Activated CD8-positive, alpha-beta T cell treated with anti-CD3 and anti-CD28 coated beads, Interleukin-2, amount 10 ng/mL, durations not matched to agents 7 days and 5 days (primary cell): ENCODE measurements around the gene SEZ6L2. TPM values are rescaled to one million over a fixed set of nuclear protein-coding genes. Genes with fewer than 3 reads are reported as not detected.
"Not testable (repeated sequence)": the region's sequence is repeated elsewhere in the genome, so short reads cannot be mapped to it uniquely, and the experiment has no call there.

Experiments
- ATAC-seq: fragments of 150-1000 bp; cut with Tn5 transposase; one replicate; pipeline ENCODE4 v1.10.0; 2021; ENCODE audit warnings: moderate library complexity
- CTCF ChIA-PET: fragments of 350-600 bp; sonication (Branson Sonifier 250); formaldehyde crosslinking; loops from one replicate; lab custom pipeline; 2021; ENCODE audit warnings: antibody characterized with exemption; lab: Charles Lee
- POLR2A ChIA-PET: fragments of 350-600 bp; sonication (Branson Sonifier 250); formaldehyde crosslinking; loops from one replicate; lab custom pipeline; 2021; ENCODE audit warnings: antibody characterized with exemption; lab: Charles Lee
- DNase-seq: peaks from one replicate; pipeline ENCODE4 v3.0.0-alpha.2; 2020
- H3K27ac Mint-ChIP-seq: one replicate; pipeline ENCODE4 v1.8.0; 2021; ENCODE audit warnings: mild to moderate bottlenecking, mixed read lengths
- H3K27me3 Mint-ChIP-seq: one replicate; pipeline ENCODE4 v1.8.0; 2021; ENCODE audit warnings: low read depth, mixed read lengths
- H3K36me3 Mint-ChIP-seq: one replicate; pipeline ENCODE4 v1.8.0; 2021; ENCODE audit warnings: low read depth, mixed read lengths
- H3K4me1 Mint-ChIP-seq: one replicate; pipeline ENCODE4 v1.8.0; 2021; ENCODE audit warnings: low read depth, mixed read lengths
- H3K4me3 Mint-ChIP-seq: one replicate; pipeline ENCODE4 v1.8.0; 2021; ENCODE audit warnings: mild to moderate bottlenecking, mixed read lengths
- H3K9me3 Mint-ChIP-seq: one replicate; pipeline ENCODE4 v1.8.0; 2022; ENCODE audit warnings: mixed read lengths; ENCODE audit not compliant: insufficient read depth
- total RNA-seq, 2 experiments: library from RNA; stranded (reverse); gene quantifications; one replicate each; pipeline ENCODE4 v1.2.3, GENCODE V29; 2021

SEZ6L2 gene
- total RNA-seq, 2 experiments from 2014 or later, result not detected

DNA sequence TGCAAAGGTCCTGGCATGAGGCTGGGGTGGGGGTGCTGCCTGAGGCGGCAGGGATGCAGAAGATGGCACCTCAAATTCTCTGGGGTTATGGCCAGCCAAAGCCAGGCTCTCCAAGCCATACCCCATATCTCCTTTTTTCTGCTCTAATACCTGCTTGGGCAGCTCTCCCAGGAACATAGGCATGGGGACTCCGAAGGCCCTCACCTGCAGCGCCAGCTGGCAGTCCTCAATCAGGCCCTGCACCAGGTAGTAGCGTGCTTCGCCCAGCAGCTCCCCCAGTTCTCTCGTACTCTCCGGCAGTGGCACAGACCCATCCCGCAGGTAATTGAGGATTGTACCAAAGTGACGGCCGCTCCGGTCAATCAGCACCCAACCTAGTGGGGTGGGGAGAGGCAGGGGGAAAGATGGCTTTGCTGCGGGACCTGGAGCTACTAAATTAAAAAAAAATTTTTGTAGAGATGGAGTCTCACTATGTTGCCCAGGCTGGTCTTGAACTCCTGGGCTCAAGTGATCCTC, 23.7 kb upstream of the SEZ6L2 start:
- ChIA-PET POLR2A (interaction anchor here (0.6 kb wide), 2 partner anchors 50 to 113 kb away, joined by 3 read pairs; partner anchors contain the start of gene TAOK2), CTCF (interaction anchor here (1.0 kb wide), 1 partner anchor 39 kb away, joined by 3 read pairs; the partner anchor contains the start of gene TMEM219)
- Mint-ChIP-seq H3K27ac (no peak overlapping the region), H3K27me3 (no peaks in the 10 kb centered on the region), H3K4me3 (no peak overlapping the region), H3K9me3 (no peaks in the 10 kb centered on the region), H3K36me3 (peaks cover 27% of the 10 kb centered on the region), H3K4me1 (peaks cover 29% of the 10 kb centered on the region)
- DNase-seq (no peak), ATAC-seq (no peak)

DNA sequence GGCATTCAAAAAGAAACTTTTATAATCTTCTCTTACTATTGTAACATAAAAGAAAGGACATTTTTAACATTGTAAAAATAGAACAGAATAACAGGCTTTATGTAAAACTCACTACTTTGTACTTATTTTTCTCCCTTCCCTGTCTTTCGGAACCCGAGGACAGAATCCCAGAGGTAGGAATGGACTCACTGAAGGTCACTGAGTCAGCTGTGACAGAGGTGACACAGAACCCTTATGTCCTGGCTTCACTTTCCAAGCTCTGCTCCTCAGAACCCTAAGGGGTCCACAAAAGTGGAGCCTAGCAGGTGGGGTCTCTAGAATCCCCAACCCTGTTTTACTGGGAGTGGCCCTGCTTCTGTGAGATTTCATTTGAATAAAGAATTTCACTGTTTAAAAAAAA, 23.0 kb upstream of the SEZ6L2 start:
- no peak overlapping the region for H3K27ac Mint-ChIP-seq
- DNase-seq (no peak), ATAC-seq (no peak)
- H3K4me3 Mint-ChIP-seq, result no peak overlapping the region
- no peaks in the 10 kb centered on the region for H3K9me3 Mint-ChIP-seq
- H3K36me3 Mint-ChIP-seq, result peaks cover 31% of the 10 kb centered on the region
- ChIA-PET POLR2A (interaction anchor here (0.6 kb wide), 2 partner anchors 51 to 113 kb away, joined by 3 read pairs; partner anchors contain the start of gene TAOK2), CTCF (interaction anchor here (1.0 kb wide), 1 partner anchor 39 kb away, joined by 3 read pairs; the partner anchor contains the start of gene TMEM219)
- H3K4me1 Mint-ChIP-seq, result peaks cover 24% of the 10 kb centered on the region
- H3K27me3 Mint-ChIP-seq, result no peaks in the 10 kb centered on the region

GRCh38 chr16:29921034-29921385, 21.7 kb upstream of the SEZ6L2 start:
- Mint-ChIP-seq H3K9me3 (no peaks in the 10 kb centered on the region), H3K4me1 (peaks cover 12% of the 10 kb centered on the region), H3K27me3 (no peaks in the 10 kb centered on the region), H3K36me3 (peaks cover 37% of the 10 kb centered on the region), H3K4me3 (no peak overlapping the region), H3K27ac (no peak overlapping the region)
- POLR2A ChIA-PET, result no interaction called here
- CTCF ChIA-PET, result interaction anchor here (1.5 kb wide), 1 partner anchor 112 kb away, joined by 4 read pairs; no protein-coding TSS in a partner anchor
- ATAC-seq (no peak), DNase-seq (no peak)

DNA sequence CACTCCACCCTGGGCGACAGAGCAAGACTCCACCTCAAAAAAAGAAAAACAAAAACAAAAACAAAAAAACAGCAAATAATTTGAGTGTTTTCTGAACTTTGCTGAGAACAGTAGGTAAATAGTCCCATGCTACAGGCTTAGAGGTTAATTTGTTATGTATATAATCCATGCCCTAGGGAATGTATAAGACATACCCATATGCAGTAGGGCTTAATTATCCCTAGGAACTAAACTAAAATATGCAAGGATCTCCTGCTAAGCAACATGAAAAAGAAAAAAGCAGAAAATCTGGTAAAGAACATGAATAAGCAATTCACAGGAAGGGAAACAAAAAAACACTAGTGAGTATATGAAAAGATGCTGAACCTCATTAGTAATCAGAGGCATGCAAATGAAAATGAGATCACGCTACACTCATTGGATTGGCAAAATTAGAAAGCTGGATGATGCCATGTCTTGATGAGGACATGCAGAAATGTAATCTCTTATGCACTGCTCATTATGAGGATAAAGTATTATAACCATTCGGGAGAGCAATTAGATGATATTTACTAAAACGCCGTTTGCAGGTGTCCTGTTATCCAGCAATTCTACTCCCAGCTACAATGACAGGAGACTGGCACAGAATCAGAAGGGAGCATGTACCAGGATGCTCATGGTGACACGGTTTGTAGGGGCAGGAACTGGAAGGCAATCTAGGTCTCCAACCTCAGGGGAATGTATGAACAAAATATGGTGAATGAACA, 21.1 kb upstream of the SEZ6L2 start:
- Mint-ChIP-seq H3K36me3 (peaks cover 42% of the 10 kb centered on the region), H3K9me3 (no peaks in the 10 kb centered on the region), H3K4me1 (peaks cover 12% of the 10 kb centered on the region), H3K4me3 (no peak overlapping the region), H3K27ac (no peak overlapping the region), H3K27me3 (no peaks in the 10 kb centered on the region)
- DNase-seq (no peak), ATAC-seq (no peak)
- ChIA-PET CTCF (interaction anchor here (1.5 kb wide), 1 partner anchor 112 kb away, joined by 4 read pairs; no protein-coding TSS in a partner anchor), POLR2A (no interaction called here)

- ATAC-seq (no peak), DNase-seq (no peak)
- H3K27me3 Mint-ChIP-seq, result no peaks in the 10 kb centered on the region
- no peak overlapping the region for H3K4me3 Mint-ChIP-seq
- no peak overlapping the region for H3K27ac Mint-ChIP-seq
- no peaks in the 10 kb centered on the region for H3K9me3 Mint-ChIP-seq
- peaks cover 35% of the 10 kb centered on the region for H3K36me3 Mint-ChIP-seq
- no peaks in the 10 kb centered on the region for H3K4me1 Mint-ChIP-seq
- POLR2A ChIA-PET, result interaction anchor here (1.5 kb wide), 2 partner anchors 9 to 10 kb away, joined by 7 read pairs; partner anchors contain the start of gene KCTD13
- CTCF ChIA-PET, result interaction anchor here (1.1 to 1.7 kb wide), 2 partner anchors 68 to 116 kb away, joined by 4 to 5 read pairs; no protein-coding TSS in a partner anchor
These were observed 17.6 kb upstream of the SEZ6L2 start for GRCh38 chr16:29916979-29917378.

GRCh38 chr16:29915590-29916247, 16.4 kb upstream of the SEZ6L2 start:
- H3K27me3 Mint-ChIP-seq, result no peaks in the 10 kb centered on the region
- CTCF ChIA-PET, result interaction anchor here (1.0 to 1.7 kb wide), 2 partner anchors 46 to 67 kb away, joined by 4 to 5 read pairs; partner anchors contain the start of gene TMEM219
- DNase-seq, result no peak
- ATAC-seq, result no peak
- no peak overlapping the region for H3K27ac Mint-ChIP-seq
- H3K4me3 Mint-ChIP-seq, result no peak overlapping the region
- no peaks in the 10 kb centered on the region for H3K9me3 Mint-ChIP-seq
- POLR2A ChIA-PET, result interaction anchor here (1.5 kb wide), 1 partner anchor 10 kb away, joined by 7 read pairs; the partner anchor contains the start of gene KCTD13
- H3K36me3 Mint-ChIP-seq, result peaks cover 28% of the 10 kb centered on the region
- H3K4me1 Mint-ChIP-seq, result no peaks in the 10 kb centered on the region

- CTCF ChIA-PET, result interaction anchor here (0.6 kb wide), 1 partner anchor 15 kb away, joined by 3 read pairs; no protein-coding TSS in a partner anchor
These were observed 14.2 kb upstream of the SEZ6L2 start for GRCh38 chr16:29913514-29913913.

DNA sequence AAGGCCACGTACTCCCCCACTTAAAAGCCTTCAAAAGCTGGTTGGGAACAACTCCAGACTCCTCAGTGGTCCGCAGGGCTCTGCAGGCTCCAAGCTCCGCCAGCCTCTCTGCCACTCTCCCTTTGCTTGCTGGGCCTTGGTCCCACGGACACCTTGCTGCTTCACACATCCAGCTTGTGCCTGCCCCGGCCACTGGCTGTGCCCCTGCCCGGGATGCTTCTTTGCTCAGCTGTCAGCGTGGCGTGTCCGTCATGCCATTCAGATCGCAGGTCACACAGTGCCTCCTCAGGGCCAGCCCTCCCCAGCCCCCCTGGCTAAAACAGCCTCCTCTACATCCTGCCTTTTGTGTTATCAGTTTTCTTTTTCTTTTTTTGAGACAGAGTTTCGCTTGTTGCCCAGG, 12.7 kb upstream of the SEZ6L2 start:
- no peaks in the 10 kb centered on the region for H3K4me1 Mint-ChIP-seq
- H3K36me3 Mint-ChIP-seq, result peaks cover 19% of the 10 kb centered on the region
- no peaks in the 10 kb centered on the region for H3K9me3 Mint-ChIP-seq
- ChIA-PET POLR2A (no interaction called here), CTCF (no interaction called here)
- H3K27ac Mint-ChIP-seq, result no peak overlapping the region
- ATAC-seq, result no peak
- DNase-seq, result no peak
- no peak overlapping the region for H3K4me3 Mint-ChIP-seq
- no peaks in the 10 kb centered on the region for H3K27me3 Mint-ChIP-seq

More at GRCh38 chr16:29913514-29913913, 14.2 kb upstream of the SEZ6L2 start:
- H3K4me3 Mint-ChIP-seq, result no peak overlapping the region
- ATAC-seq, result no peak
- no peak overlapping the region for H3K27ac Mint-ChIP-seq
- peaks cover 22% of the 10 kb centered on the region for H3K36me3 Mint-ChIP-seq
- POLR2A ChIA-PET, result no interaction called here
- H3K27me3 Mint-ChIP-seq, result no peaks in the 10 kb centered on the region
- no peaks in the 10 kb centered on the region for H3K9me3 Mint-ChIP-seq
- no peak for DNase-seq
- no peaks in the 10 kb centered on the region for H3K4me1 Mint-ChIP-seq

DNA sequence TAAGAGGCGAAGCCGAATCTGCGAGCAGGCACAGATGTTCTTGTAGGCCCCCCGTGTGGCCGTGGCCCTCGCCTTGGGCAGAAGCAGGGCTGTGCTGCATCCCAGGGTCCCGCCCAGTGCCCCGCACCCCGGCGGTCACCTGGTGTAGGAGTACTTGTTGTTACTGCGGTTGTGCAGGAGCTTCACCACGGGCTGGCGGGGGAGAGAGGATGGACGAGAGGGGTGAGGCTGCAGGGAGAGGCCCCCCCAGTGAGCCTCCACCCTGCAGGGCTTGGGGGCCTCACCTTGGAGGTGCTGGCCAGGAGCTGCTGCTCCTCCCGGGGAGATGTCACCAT, 12.3 kb upstream of the SEZ6L2 start:
- no peaks in the 10 kb centered on the region for H3K9me3 Mint-ChIP-seq
- H3K4me3 Mint-ChIP-seq, result no peak overlapping the region
- POLR2A ChIA-PET, result no interaction called here
- H3K36me3 Mint-ChIP-seq, result peaks cover 16% of the 10 kb centered on the region
- H3K4me1 Mint-ChIP-seq, result no peaks in the 10 kb centered on the region
- DNase-seq (no peak), ATAC-seq (no peak)
- no peaks in the 10 kb centered on the region for H3K27me3 Mint-ChIP-seq
- CTCF ChIA-PET, result no interaction called here
- no peak overlapping the region for H3K27ac Mint-ChIP-seq

DNA sequence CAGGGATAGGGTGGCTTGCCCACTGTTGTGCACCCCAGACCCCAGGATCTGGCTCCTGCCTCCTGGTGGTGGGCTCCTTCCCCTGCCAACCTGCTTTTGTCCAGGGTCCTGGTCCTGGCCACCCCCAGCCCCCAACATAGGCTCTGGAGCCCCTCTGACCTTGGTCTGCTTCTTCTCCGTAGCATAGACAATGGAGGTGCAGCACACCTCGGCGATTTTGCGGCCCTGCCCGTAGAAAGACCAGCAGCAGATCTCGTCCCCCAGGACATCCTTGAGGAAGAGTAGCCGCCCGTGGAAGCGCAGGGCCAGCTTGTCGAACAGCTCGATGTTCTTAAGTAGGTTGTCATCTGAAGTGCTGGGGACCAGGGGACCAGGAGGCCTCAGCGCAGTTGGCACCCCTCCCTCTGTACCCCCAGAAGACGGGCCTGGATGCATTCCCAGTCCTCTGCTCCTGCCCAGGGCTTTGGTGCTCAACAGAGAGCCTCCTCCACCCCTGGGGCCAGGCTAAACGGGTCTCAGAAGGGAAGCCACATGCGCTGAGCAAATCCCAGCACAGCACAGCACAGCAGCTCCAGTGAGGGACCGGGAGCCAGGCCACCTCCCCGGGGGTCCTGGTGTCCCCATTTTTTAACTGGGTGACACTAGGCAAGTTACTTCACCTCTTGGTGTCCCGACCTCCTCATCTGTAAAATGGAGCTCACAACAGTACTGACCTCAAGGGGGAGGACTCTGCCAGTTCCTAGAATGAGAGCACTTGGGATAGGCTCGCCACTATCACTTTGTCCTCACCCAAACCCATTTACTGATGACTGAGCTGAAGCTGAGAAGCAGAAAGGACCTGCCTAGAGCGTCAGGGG, 11.7 kb upstream of the SEZ6L2 start:
- no peaks in the 10 kb centered on the region for H3K9me3 Mint-ChIP-seq
- ChIA-PET POLR2A (no interaction called here), CTCF (no interaction called here)
- DNase-seq (no peak), ATAC-seq (no peak)
- H3K4me3 Mint-ChIP-seq, result no peak overlapping the region
- peaks cover 13% of the 10 kb centered on the region for H3K36me3 Mint-ChIP-seq
- H3K27me3 Mint-ChIP-seq, result no peaks in the 10 kb centered on the region
- no peaks in the 10 kb centered on the region for H3K4me1 Mint-ChIP-seq
- H3K27ac Mint-ChIP-seq, result no peak overlapping the region

DNA sequence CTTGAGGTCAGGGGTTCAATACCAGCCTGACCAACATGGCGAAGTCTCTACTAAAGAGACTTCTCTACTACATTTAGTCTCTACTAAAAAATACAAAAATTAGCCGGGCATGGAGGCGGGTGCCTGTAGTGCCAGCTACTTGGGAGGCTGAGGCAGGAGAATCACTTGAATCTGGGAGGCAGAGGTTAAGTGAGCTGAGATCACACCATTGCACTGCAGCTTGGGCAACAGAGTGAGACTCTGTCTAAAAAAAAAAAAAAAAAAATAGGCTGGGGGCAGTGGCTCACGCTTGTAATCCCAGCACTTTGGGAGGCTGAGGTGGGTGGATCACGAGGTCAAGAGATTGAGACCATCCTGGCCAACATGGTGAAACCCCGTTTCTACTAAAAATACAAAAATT, 10.5 kb upstream of the SEZ6L2 start:
- CTCF ChIA-PET, H3K9me3 Mint-ChIP-seq, H3K27ac Mint-ChIP-seq, POLR2A ChIA-PET, H3K4me3 Mint-ChIP-seq, H3K4me1 Mint-ChIP-seq, H3K27me3 Mint-ChIP-seq, DNase-seq, H3K36me3 Mint-ChIP-seq, ATAC-seq: not testable (repeated sequence)
